Activated CD8-positive, alpha-beta memory T cell treated with anti-CD3 and anti-CD28 coated beads for 1 hour (primary cell): ENCODE measurements around the gene LIN7C.

Experiments used
- DNase-seq, 2 donors: peaks; one replicate each; pipeline ENCODE4 v3.0.0-alpha.2; 2020; ENCODE audit warnings: low read depth in 1 of 2; ENCODE audit errors: extremely low read depth in 1 of 2

Gene LIN7C

DNA sequence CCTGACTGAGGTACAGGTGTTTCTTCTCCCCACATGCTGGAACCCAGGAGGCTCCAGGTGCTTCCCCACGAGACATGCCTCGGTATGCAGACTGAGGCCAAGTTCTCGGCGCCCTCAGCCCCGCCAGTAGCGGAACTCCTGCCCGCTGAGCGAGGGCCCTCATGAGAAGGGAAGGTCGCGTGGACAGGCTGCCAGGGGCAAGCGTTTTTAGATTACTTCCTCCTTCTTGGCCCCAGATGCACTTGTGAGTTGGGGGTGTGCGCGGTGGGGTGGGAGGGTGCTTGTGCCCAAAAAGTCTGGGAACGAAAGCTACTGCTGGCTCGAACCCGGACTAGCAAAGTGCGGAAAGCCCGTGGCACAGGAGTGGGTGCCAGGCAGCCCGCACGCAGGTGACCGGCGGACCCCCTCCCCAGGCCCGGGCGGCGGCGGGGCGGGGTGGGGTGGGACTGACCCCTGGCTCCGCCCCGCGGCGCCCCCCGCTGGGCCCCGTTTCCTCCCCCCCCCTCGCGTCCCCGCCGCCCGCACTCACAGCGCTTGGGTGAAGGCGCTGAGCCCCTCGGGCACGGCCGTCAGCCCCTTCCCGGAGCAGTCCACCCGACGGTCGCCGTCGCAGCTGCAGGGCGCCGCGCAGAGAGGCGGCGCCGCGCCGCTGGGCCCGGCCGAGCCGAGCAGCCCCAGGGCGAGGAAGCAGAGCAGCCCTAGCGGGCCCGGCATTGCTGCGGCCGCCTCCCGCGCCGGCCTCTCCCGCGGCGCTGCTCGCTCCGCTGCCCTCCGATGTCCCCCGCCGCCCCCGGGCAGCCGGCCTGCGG is 34.8 kb downstream of the LIN7C start:
- DNase-seq, result no peak

DNA sequence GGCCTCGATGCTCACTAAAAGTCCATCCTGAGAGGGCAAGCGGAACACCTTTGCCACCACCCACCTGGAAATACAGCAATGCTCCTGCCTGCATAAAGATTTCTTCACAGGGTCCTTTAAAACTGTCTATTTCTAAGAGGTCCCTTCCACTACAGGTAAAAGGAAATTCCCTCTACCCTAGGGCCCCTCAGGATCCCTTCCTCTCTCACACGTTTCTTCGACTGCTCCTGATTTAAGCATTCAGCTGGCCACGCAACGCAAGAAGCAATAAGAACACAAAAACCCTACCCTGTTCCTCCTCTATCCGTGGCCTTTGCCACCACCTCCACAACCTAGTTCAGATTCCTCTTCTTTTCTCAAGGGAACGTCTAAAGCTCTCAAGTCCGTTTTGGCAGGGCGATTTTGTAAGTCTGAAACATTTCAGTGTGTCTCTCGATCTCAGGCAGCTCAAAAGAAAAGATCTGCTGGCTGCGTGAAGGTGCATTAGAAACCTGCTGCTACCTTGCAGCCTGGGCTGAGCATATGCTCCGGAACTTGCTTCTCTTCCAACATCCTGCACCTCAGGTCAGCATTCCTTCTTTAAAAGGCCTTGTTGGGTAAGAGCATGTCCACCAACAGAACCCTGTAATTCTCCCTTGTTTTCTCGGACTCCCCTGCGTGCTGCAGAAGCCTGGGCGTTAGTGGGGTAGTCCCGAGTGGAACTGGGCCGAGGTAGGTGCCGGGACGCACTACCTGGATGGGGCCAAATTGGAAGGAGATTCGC is 35.6 kb downstream of the LIN7C start:
- DNase-seq, result no peak

GRCh38 chr11:27470166-27470565 is 36.4 kb downstream of the LIN7C start:
- DNase-seq, result no peak

DNA sequence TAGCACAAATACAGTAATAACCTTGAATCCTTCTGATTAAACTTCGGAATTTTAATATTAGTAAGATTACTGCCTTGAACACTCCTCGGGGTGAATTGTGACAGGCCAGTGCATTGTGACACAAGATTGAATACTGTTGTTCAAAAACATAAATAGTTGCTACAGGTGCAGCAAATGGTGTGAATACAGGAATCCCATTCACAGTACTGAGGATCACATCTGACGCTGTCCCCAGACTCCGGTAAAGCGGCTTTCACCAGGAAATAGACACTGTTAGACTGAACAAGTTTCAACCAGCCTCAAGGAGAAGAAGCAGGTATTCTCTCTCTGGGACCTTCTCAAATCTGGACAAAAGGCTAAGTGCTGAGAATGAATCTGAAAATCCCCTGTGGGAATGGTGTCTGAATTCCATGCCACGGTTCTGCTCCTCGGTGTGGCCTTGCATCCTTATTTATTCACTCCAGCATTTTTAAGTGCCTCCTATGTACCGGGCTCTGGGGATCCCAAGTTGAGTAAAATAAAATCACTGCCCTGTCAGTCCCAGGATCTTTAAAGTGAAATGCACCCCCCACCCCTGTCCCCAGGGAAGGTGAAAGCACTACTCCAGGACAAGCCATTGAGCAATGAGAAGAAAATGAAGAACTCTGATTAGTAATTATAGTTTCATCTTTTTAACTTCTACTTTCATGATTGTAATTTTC is 37.4 kb downstream of the LIN7C start:
- no peak for DNase-seq

- DNase-seq, result no peak
Measured at GRCh38 chr11:27468209-27468994, 38.2 kb downstream of the LIN7C start.

DNA sequence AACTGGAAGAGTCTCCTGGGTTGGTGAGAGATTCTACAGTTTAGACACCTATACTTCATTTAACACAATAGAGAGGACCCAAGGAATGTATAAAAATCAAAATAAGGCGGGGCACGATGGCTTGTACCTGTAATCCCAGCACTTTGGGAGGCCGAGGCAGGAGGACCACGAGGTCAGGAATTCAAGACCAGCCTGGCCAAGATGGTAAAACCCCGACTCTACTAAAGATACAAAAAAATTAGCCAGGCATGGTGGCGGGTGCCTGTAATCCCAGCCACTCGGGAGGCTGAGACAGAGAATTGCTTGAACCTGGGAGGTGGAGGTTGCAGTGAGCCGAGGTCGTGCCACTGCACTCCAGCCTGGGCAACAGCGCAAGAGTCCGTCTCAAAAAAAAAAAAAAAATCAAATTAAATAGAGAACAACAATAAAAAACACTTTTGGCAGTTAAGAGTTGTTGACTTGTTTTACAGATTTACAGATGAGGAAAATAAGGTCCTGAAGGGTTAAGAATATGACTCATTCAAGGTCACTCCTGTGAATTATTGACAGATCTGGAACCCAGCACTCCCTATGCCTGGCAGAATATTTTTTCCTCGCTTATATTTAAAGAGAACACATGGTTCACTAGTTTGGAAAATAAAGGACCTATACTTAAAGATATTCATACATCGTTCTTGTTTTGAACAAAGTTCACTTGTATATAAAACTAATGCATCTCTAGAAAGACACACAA is 39.2 kb downstream of the LIN7C start:
- no peak for DNase-seq

DNA sequence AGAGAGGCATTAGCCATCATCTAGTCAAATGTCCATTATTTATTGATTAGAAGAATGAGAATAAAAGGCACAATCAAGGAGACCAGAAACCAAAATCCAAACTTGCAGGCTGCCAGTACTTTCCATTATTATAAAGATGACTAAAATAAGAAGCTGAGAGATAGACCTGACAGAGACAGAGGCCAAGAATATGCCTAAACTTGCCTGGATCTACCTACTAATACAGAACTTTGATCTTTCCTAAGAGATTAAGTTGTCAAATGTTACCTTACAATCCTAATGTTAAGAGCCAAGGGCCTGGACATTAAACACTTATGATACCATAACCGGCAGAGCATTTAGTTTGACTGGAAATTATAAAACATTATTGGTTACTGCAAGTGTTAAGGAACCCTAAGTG is 40.2 kb downstream of the LIN7C start:
- DNase-seq, result no peak

DNA sequence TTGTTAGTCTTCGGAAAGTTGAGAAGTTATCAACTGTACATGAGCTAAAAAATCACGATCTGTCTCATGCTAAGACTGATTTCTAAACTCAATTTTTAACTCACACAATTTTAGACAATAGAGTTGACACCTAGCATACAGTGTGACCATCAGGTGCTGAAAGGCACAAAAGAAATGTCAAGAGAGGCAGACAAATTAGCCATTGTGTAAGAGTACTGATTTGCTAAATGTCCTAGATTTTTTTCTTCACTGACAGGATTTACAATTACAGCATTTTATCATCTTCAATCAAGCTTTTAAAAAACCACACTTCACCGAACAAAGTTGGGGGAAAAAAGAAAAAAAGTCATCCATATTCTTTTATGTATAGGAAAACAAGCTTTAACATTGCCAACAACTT is 40.9 kb downstream of the LIN7C start:
- DNase-seq, result no peak

GRCh38 chr11:27464909-27465308 is 41.7 kb downstream of the LIN7C start:
- DNase-seq, result no peak

GRCh38 chr11:27464289-27464696 is 42.3 kb downstream of the LIN7C start:
- DNase-seq, result no peak

DNA sequence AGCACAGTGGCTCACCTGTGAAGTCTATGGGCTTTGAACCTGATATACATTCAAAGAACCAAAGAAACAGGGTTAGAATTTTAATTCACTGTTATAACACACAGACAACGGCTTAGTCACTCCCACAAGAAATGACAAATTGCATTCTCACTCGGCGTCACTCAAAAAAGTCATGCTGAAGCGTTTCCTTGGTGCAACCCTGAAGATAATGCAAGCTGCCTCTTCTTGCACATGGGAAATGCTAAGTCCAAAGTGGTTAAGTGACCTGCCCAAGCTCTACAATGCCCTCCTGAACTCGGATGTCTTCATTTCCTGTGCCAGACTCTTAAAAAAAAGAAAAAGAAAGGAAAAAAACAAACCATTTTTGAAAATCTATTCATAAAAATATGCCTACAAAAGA is 44.0 kb downstream of the LIN7C start:
- no peak for DNase-seq

DNA sequence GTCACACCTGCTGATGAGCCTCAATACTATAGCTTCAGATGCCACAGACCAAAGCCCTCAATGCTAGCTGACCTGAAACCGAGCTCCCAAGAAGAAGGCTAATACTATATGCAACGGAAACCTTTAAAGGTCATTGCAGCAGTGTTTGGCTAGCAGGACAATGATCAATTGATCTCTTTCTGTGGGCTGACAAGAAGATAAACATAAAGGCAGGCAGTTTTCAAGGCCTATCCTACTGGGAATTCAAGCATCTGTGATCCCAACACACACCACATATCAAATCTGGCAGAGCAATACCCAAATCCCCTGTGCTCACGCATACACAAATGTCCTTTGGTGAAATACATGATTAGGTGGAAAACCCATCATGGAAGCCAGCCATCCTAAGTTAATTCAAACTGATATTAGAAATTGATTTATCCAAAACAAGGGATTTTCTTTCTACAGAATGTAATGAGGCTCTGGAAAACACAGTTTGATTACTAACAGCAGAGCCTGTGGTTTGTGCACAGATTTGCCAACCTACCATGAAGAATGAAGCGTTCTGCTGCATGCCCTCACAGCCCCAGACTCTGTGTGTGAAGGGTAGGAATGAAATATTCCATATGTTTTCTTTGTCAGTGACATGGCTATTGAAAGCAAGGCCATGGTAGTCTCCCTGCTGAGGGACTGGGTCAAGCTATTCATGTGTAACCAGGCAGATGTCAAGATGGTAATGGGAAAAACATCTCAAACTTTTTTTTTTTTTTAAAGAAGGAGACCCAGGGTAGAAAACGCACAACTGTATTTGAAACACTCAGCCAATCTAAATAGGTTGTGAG is 46.2 kb downstream of the LIN7C start:
- no peak for DNase-seq

- DNase-seq, result no peak
Measured at GRCh38 chr11:27459191-27459590, 47.4 kb downstream of the LIN7C start.

GRCh38 chr11:27458182-27458581 is 48.4 kb downstream of the LIN7C start:
- DNase-seq, result no peak

GRCh38 chr11:27456795-27457329 is 49.7 kb downstream of the LIN7C start:
- DNase-seq, result no peak

- no peak for DNase-seq
Measured at GRCh38 chr11:27456140-27456794, 50.3 kb downstream of the LIN7C start.

- DNase-seq, result no peak
Measured at GRCh38 chr11:27455667-27456066, 50.9 kb downstream of the LIN7C start.

GRCh38 chr11:27453701-27454100 is 52.9 kb downstream of the LIN7C start:
- DNase-seq, result no peak

DNA sequence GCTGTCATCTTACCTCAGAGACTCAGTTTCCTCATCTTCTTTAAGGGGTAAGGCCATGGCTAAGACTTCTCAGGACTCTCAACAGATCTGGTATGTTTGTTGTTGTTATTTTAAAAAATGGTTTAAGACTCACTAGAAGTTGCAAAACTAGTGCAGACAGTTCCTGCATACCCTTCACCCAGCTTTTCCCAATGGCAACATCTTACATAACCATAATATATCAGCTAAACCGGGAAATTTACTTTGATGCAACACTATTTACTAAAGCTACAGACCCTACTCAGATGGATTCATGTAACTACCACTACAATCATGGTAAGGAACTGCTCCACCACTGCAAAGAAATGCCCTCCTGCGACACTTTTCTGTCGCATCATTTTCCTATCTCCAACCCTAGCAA is 54.4 kb downstream of the LIN7C start:
- no peak for DNase-seq
